Tibial nerve (tissue), 4 donors: ENCODE data around the gene ZNF74.
"Not testable (repeated sequence)": the region's sequence is repeated elsewhere in the genome, so short reads cannot be mapped to it uniquely, and the experiment has no call there.

ENCODE experiments used
- CTCF ChIP-seq, 5 experiments: fragments of 200-600 bp in 3 of 5; fragments of 450-650 bp in 2 of 5; sonication (generic) in 3 of 5; IDR thresholded peaks; one replicate each; pipeline ENCODE4 v1.5.1; 2016 to 2019; ENCODE audit warnings: antibody characterized with exemption in 5 of 5, mild to moderate bottlenecking in 3 of 5, moderate library complexity in 2 of 5
- EP300 ChIP-seq, 2 donors: sonication (generic); formaldehyde crosslinking; IDR thresholded peaks; one replicate each; pipeline ENCODE4 v1.6.1; 2017; ENCODE audit warnings: antibody characterized with exemption in 2 of 2, mild to moderate bottlenecking in 1 of 2
- POLR2A ChIP-seq, 2 donors: fragments of 450-650 bp; IDR thresholded peaks; one replicate each; pipeline ENCODE4 v1.6.1; 2017; ENCODE audit warnings: antibody characterized with exemption in 2 of 2, mild to moderate bottlenecking in 2 of 2, moderate library complexity in 2 of 2

DNA sequence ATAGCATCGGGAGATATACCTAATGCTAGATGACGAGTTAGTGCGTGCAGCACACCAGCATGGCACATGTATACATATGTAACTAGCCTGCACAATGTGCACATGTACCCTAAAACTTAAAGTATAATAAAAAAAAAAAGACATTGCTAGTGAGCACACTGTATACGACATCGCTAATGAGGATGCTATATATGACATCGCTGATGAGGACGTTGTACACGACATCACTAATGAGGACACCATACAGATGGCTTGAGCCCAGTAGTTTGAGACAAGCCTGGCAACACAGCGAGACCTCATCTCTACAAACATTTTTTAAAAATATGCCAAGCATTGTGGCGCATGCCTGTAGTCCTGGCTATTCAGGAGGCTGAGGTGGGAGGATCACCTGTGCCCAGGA lies 31.5 kb upstream of the ZNF74 start:
- not testable (repeated sequence) for TF ChIP-seq CTCF, POLR2A, EP300 (IDR thresholded peaks at IDR 0.05)
